GM18507 (cell line): ENCODE measurements around the gene SRXN1.
"Not testable (repeated sequence)": the region's sequence is repeated elsewhere in the genome, so short reads cannot be mapped to it uniquely, and the experiment has no call there.

Experiments
- DNase-seq: peaks from one replicate; pipeline ENCODE4 v3.0.0; 2011; ENCODE audit warnings: low read depth; ENCODE audit not compliant: insufficient read length; ENCODE audit errors: extremely low spot score
- FAIRE-seq: peaks from 2 replicates; lab custom pipeline; 2011; peaks lifted over from hg19 to GRCh38; lab: Jason Lieb, UNC

The SRXN1 gene

GRCh38 chr20:653110-653589 is at the start of gene SRXN1:
TSS of gene SRXN1 (minus strand) at chr20:653200. CDS start at chr20:653185, 15 bp downstream.
- DNase-seq (peak; percentile 87), FAIRE-seq (peak; percentile 42)

DNA sequence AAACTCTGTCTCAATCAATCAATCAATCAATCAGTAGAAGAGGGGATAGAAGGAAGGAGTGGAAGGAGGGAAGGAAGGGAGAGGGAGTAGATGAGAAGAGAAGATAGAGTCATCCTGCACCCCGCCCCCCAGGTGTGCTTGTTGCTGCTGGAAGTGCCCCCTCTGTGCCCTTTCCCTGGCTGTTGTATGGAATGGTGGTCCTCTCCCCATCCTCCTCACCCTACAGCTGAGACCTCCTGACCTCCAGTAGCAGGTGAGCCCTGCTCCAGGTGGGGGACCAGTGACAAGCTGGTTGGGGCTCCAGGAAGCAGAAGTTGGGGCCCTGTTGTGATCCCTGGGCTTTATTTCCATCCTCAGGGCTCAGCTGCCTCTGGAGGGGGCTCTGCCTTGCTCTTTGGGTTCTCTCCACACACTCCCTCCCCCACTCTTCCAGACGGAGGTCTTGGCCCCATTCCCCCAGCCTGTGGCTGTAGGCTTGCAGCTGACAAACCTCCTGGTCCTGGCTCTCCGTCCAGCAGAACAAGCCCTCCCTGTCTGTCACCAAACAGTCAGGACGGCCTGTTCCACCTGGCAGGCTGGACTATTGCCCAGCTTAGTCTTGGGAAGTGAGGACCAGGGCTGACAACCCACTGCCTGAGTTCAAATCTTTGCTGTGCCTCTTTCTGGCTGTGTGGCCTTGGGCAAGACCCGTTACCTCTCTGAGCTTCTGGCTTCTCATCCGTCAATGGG is 48.6 kb upstream of the SRXN1 start:
- no peak for FAIRE-seq
- DNase-seq: no peak

GRCh38 chr20:699811-700338 is 46.9 kb upstream of the SRXN1 start:
- no peak for FAIRE-seq

GRCh38 chr20:699342-699741 is 46.3 kb upstream of the SRXN1 start:
- FAIRE-seq: no peak
- DNase-seq: no peak

More at GRCh38 chr20:699811-700338, 46.9 kb upstream of the SRXN1 start:
- DNase-seq: no peak

GRCh38 chr20:698276-698675 is 45.3 kb upstream of the SRXN1 start:
- no peak for FAIRE-seq
- no peak for DNase-seq

DNA sequence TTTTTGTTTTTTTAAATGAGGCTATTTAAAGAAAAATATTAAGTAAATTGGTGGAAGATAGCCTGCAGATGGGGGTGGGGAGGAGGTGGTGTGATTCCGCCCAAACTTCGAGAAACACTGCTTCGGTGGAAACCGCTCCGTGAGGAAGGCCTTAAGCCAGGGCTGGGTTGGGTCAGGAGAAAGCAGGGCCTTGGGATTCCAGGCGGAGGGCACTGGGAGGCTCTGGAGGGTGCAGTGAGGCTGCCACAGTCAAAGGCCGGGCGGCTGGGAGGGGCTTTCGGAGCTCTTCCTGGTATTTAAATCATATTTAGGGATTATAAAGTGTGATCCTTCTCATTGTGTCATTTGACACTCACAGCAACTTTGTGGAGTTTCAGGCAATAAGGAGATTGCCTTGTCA is 44.8 kb upstream of the SRXN1 start:
- no peak for DNase-seq
- FAIRE-seq: no peak

- no peak for DNase-seq
- no peak for FAIRE-seq
Observed at GRCh38 chr20:695165-695866, 42.3 kb upstream of the SRXN1 start.

- DNase-seq (no peak), FAIRE-seq (no peak)
Observed at GRCh38 chr20:694496-694895, 41.5 kb upstream of the SRXN1 start.

DNA sequence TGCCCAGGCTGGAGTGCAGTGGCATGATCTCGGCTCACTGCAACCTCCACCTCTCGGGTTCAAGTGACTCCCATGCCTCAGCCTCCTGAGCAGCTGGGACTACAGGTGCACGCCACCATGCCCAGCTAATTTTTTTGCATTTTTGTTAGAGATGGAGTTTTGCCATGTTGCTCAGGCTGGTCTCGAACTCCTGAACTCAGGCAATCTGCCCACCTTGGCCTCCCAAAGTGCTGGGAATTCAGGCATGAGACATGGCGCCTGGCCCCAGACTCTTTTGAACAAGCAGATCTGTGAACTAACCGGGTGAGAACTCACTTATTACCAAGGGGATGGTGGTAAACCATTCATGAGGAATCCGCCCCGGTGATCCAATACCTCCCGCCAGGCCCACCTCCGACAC is 40.8 kb upstream of the SRXN1 start:
- not testable (repeated sequence) for FAIRE-seq, DNase-seq

GRCh38 chr20:692044-692443 is 39.0 kb upstream of the SRXN1 start:
- no peak for DNase-seq
- FAIRE-seq: no peak

DNA sequence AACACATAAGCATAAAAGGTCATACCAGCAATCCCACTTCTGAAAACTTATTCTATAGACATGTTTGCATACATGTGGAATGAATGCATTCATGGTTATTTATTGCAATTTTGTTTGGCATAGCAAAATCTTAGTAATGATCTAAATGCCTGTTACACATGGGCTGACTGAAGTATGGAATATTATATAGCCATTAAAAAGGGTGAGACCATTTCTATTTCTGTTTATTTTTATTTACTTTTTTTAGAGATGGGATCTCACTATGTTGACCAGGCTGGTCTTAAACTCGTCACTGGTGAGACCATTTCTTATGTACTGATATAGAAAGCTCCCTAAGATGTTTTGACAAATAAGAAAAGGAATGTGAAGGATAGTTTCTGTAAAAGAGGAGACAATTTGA is 36.9 kb upstream of the SRXN1 start:
- FAIRE-seq: no peak
- no peak for DNase-seq

- DNase-seq (no peak), FAIRE-seq (no peak)
Observed at GRCh38 chr20:689348-689747, 36.3 kb upstream of the SRXN1 start.

DNA sequence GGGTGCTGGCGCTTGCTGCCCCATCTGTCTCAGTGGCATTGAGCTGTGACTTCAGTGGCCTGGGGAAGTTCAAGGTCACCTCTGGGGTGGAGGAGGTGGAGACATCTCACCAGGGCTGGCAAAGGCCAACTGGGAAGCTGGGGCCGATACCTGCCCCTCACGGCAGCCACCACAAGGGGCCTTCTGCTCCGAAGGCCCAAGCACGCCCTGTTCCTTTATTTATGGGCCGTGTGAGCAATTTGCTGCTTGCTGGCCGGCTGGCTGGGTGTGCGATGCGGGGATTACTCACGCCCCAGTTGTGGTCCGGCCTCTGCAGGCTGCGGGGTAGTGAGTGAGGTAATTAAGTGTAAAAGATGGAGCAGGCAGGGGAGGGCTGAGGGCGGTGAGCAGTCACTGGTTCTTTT is 35.8 kb upstream of the SRXN1 start:
- FAIRE-seq (no peak), DNase-seq (no peak)

DNA sequence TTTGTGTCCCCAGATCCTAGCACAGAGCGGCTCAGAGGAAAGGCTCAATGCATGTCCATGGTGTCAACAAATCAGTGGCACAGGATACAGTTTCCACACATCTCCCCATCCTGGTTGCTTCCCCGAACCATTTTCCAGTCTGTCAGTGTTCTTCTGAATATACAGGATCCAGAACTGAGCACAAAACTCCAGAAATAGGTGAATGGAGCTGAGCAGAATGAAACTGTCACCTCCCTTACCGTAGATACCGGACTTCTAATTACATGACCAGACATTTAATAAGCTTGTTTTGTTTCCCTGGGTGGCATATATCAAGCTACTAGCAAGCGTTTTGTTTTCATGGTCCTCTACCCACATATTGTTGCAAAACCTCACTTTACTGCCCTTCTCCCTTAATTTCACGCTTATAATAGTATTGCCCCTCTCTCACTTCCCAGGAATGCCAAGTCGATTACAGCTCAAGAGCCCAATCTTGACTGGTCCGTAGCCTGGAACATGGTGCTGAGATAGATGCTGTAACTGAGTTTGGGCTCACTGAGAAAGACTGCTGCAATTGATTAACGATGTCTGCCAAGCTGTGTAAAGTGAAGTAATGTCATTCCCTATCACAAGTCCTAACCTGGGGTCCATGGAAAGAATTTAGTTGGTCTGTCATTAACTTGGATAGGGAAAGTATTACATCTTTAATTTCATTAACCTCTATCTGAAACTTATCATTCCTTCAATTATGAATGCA is 34.6 kb upstream of the SRXN1 start:
- DNase-seq (no peak), FAIRE-seq (no peak)

DNA sequence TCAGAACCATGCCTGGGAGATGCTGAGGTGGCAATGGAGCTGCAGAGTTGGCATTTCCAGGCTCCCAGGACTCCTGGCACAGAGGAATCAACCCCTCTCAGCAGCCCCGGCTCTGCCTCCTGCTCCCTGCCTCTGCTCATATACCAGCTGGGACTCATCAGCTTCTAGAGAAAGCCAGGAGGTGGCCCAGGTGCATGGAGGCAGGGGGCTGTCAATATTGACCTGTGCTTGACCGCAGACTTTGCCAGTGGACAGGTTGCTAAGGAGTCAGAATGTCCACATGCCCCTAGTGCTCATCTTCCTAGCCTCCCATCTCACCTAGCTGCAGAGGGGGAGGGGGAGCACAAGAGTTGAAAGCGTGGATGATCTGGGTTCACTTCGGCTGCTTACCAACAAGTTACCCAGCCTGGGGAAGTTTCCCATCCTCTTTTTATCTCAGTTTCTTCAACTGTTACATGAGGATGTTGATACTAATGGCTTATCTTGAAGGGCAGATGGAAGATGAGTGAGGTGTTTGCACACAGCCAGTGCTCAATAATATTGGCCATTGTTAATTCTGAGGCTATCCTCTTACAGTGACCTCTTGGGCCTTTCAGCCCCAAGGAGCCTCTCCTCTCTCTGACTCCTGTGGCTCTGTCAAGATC is 31.8 kb upstream of the SRXN1 start:
- FAIRE-seq (no peak), DNase-seq (no peak)

GRCh38 chr20:682123-682522 is 29.1 kb upstream of the SRXN1 start:
- no peak for DNase-seq
- FAIRE-seq: no peak

DNA sequence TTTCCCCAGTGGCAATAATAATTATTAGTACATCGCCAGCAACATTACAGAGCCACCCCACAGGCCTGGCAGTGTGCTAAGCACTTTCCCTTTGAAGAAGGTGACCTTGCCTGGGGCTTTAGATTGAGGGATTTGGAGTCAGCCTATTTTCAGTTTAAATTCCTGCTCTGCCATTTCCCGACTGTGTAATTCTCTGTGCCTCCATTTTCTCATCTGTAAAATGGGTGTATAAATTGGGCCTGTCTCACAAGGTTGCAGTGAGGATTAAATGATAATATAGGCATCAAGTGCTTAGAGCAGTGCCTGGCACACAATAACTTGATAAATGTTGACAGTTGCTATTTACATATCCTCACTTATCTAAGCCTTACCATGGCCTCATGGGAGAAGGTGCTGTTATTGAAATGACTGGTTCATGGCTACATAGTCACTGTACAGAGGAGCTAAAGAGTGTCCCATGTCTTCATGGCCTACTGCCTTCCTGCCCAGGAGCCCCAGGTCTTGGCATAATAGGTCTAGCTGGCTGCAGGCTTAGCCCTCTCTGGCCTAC is 27.7 kb upstream of the SRXN1 start:
- no peak for DNase-seq
- no peak for FAIRE-seq

DNA sequence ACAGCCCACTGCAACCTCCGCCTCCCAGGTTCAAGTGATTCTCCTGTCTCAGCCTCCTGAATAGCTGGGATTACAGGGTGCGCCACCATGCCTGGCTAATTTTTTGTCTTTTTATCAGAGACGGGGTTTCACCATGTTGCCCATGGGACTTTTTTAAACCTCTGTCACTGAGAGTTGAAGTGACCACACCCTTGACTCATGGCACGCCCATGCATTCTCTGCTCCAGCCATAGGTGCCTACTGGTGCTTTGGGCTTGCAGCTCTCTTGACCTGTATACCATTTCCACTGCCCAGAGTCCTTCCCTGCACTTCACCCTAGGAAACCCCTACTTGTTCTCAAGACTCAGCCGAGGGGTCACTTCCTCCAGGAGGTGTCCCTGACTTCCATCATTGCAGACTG is 25.0 kb upstream of the SRXN1 start:
- DNase-seq (no peak), FAIRE-seq (no peak)

- FAIRE-seq (no peak), DNase-seq (no peak)
Observed at GRCh38 chr20:676967-677366, 24.0 kb upstream of the SRXN1 start.
